GM21447 (cell line): ENCODE data around the gene TRIM44.
"Not testable (repeated sequence)": the region's sequence is repeated elsewhere in the genome, so short reads cannot be mapped to it uniquely, and the experiment has no call there.

Experiments used
- ATAC-seq: cut with Tn5 transposase; IDR thresholded peaks from one replicate; pipeline ENCODE4 v1.9.1; 2021; ENCODE audit not compliant: unreplicated experiment

The TRIM44 gene

DNA sequence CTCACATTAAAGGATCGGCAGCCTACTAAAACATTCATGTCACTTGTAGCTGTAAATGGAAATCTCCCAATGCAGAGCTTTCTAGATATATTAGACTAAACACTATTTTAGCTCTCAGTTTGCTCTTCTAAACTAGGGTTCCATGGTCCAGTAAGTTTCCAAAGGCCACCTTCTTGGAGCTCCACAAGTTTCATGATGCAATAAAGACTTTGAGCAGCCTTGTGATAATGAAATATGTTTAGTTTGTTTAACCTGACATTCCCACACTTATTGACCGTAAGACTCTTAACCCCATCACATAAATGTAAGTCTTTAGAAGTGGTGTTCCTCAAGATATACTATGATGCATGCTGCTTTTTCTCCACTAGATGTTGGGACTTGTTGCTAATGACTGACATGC is 87.7 kb downstream of the TRIM44 start:
- no peak for ATAC-seq

DNA sequence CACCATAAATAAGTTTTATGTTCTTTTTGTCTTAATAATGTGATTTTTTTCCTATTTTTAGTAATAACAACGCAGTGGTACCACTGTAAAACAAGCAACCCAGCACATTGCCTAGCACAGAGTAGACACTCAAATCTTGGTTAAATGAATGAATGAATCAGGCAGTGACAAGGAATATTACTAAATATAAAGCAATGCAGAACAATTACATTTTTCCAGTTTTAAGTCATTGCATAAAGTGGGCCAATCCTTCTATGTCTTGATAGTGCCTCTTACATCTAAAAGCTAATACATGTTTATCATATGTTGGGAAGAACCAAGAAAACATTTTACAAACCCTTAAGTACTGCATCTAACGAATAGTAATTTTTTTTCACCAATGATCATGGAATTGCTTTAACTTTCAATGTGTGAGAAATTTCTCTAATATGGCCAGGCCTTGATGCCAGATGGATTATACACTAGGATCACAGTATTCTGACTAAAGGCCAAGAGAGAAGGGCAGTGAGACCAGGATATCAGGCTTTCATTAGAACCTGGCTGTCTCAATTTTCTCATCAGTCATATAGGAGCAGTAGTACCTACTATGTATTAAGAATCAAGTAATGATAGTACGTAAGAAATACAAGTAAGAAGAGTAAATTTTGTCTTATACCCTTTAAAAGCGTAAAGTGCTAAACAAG is 88.5 kb downstream of the TRIM44 start:
- ATAC-seq, result no peak

DNA sequence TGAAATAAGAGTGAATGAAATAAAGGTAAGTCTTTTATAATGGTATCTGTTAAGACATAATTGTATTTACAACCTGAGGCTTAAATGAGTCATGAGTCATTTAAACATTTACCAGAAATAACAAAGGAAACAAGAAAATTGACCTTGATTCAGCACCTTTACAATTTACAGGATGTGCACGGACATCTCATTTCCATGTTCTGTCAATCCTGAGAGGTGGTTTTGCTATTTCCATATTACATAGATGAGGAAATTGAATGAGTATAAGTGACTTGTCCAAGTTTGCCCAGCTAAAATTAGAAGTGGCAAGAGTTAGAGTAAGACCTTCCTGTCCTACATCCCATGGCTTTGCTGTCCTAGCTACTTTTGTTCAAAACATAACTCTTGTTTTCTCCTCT is 89.1 kb downstream of the TRIM44 start:
- no peak for ATAC-seq

DNA sequence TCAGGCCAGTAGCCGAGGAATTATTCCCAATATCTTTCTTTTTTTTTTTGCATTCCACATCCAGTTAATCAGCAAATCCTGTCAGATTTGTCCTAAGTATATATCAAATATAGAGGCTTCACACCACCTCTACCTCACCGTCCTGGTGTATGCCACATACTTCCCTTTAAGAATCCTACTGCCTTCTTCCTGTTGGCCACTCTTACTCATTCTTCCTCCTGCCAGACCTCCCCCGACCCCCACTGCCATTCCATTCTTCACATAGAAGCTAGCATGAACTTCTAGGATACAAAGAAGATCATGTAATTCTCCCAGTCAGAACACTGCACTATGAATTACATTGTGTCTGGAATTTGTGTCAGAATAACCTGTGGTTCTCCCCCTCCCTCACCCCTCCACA is 89.5 kb downstream of the TRIM44 start:
- ATAC-seq, result no peak

DNA sequence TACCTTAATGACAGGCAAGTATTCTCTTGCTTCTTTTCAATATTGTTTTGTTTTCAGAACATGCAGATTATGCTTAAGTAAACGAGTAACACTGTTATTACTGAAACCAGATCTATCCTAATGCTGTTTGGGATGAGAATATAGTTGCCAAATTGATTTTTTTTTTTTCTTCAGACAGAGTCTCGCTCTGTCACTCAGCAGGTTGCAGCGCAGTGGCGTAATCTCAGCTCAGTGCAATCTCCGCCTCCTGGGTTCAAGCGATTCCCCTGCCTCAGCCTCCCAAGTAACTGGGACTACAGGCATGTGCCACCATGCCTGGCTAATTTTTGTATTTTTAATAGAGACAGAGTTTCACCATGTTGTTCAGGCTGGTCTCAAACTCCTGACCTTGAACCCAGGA is 91.0 kb downstream of the TRIM44 start:
- ATAC-seq, result not testable (repeated sequence)

DNA sequence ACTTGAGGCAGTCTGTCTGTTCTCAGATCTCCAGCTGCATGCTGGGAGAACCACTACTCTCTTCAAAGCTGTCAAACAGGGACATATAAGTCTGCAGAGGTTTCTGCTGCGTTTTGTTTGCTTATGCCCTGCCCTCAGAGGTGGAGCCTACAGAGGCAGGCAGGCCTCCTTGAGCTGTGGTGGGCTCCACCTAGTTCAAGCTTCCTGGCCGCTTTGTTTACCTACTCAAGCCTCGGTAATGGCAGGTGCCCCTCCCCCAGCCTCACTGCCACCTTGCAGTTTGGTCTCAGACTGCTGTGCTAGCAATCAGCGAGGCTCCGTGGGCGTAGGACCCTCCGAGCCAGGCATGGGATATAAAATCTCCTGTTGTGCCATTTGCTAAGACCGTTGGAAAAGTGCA is 97.4 kb downstream of the TRIM44 start:
- ATAC-seq, result not testable (repeated sequence)

DNA sequence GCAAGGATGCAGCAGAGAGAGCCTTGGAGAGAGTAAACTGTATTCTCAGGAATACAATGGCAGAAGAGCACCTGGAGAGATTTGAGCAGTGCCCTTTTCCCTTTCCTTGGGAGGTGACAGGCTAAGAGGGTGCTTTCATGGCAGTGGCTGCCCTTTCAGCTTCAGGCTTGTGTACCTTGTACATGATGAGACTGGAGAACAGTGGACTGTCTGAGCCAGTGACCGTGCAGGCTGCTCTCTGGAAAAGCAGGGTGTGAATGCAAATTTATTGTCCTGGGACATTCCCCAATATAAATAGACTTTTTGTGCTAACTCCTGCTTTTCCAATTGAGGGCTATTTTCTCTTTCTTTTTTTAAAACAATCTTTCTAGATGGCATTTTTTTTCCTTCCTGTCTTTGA is 99.3 kb downstream of the TRIM44 start:
- ATAC-seq, result no peak

DNA sequence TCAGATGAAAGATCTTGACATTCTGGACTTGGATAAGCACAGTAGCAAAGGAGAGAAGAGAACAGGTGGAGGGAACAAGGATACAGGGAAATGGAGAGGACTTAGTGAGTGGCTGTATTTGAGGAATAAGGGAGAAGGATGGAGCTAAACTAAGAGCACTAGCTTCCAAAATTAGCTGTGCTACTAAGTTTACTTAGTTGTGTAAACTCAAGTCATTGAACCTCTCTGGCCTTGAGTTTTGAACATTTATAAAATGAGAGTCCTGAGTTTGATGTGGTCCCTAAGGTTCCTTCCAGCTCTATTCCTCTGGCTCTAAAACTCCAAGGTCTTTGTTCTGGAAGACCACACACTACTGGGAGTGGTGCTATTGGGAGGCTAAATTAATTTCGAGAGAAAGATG is 100.7 kb downstream of the TRIM44 start:
- no peak for ATAC-seq

DNA sequence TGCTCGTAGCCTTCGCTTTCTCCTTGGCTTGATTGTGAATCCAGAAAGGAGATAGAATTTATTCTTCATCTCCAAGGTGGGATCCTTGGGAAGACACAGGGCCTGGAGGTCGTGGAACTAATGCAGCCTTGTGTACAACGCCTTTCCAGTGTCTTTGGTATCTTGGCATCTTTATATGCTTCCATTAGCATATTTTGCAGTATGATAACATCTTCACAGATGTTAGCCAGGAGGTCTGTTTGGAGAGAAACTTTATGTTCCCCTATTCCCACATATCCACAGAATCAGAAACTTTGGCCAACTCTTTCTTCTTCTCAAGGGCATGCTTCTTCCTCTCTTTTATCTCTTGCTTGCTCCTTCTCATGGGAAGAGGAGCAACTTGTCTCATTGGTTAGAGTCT is 101.2 kb downstream of the TRIM44 start:
- no peak for ATAC-seq

DNA sequence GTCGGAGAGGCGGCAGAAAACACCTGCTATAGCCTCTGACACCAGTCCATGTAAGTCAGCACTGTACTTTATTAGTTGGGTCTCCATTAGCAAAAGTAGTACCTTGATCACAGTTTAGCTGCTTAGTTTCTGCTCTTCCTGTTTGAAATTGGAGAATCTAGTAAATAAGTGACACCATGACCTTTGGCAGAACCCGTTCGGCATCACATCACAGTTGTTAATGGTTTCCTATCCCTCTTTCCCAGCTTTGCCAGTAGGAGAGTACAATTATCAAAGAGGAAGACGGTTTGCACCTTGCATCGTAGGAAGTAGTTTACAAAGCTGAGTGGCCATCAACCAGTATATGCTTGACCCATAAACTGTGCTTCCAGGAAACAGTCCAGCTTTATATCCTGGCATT is 101.8 kb downstream of the TRIM44 start:
- ATAC-seq, result no peak

DNA sequence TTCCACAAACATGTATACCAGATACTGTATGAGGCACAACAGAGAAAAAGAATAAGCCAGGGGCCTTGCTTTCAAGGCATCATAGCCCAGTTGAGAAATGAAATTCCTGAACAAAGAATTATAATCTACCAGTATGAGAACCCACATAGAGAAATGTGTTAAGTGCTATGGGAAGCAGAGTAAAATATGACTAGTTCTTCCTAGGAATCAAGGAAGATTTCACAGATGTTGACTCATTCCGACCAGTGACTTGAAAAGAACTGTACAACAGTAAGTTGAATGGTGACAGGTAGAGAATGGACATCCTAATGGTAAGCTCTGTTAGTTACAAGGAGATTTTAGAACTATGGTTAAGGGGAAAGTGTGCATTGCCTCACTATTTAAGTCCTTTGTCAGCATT is 102.6 kb downstream of the TRIM44 start:
- ATAC-seq, result no peak

DNA sequence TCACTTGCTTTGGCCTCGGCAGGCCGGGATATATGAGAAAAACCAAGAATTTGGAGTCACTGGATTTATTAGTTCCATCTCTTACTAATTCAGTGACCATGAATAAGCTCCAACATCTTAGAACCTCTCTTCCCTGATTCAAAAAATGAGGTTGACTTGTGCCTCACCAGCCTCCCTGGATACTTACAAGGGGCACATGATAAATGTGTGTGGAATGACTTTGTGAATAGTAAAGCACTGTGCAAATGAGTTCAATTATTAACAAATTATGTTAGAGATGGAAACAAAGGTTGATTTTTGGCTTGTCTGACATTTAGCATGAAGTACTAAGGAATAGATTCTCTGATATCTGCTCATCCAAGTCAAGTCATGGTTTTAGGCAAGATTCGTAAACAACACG is 104.1 kb downstream of the TRIM44 start:
- no peak for ATAC-seq

DNA sequence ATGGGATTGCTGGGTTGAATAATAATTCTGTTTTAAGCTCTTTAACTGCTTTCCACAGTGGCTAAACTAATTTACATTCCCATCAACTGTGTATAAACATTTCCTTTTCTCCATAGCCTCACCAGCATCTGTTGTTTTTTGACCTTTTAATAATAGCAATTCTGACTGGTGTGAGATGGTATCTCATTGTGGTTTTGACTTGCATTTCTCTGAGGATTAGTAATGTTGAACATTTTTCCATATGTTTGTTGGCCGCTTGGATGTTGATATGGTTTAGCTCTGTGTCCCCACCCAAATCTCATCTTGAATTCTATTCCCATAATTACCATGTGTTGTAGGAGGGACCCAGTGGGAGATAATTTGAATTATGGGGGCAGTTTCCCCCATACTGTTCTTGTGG is 107.8 kb downstream of the TRIM44 start:
- not testable (repeated sequence) for ATAC-seq

DNA sequence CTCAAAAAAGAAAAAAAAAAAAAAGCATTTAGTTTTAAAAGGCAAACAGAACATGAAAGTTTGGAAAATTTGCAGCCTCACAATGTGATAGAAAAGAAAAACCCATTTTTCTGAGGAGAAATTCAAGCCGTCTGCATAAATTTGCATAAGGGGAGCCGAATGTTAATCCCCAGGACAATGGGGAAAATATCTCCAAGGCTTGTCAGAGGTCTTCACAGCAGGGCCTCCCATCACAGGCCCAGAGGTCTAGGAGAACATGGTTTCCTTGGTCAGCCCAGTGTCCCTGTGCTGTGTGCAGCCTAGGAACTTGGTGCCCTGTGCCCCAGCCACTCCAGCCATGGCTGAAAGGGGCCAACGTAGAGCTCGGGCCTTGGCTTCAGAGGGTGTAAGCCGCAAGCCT is 109.1 kb downstream of the TRIM44 start:
- no peak for ATAC-seq

DNA sequence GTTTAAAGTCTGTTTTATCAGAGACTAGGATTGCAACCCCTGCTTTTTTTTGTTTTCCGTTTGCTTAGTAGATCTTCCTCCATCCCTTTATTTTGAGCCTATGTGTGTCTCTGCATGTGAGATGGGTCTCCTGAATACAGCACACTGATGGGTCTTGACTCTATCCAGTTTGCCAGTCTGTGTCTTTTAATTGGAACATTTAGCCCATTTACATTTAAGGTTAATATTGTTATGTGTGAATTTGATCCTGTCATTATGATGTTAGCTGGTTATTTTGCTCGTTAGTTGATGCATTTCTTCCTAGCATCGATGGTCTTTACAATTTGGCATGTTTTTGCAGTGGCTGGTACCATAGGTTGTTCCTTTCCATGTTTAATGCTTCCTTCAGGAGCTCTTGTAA is 114.7 kb downstream of the TRIM44 start:
- not testable (repeated sequence) for ATAC-seq

DNA sequence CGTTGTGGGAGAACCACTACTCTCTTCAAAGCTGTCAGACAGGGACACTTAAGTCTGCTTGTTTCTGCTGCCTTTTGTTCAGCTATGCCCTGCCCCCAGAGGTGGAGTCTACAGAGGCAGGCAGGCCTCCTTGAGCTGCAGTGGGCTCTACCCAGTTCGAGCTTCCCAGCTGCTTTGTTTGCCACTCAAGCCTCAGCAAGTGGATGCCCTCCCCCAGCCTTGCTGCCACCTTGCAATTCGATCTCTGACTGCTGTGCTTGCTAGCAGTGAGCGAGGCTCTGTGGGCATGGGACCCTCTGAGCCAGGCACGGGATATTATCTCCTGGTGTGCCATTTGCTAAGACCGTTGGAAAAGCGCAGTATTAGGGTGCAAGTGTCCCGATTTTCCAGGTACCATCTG is 116.4 kb downstream of the TRIM44 start:
- not testable (repeated sequence) for ATAC-seq

DNA sequence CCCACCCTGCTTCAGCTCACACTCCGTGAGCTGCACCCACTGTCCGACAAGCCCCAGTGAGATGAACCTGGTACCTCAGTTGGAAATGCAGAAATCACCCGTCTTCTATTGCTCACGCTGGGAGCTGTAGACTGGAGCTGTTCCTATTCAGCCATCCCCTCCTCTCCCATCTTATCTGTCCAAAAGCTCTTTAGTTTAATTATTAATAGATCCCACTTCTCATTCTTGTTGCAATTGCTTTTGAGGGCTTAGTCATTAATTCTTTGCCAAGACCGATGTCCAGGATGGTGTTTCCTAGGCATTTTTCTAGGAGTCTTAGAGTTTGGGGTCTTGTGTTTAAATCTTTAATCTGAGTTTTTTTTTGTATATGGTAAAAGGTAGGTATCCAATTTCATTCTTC is 116.8 kb downstream of the TRIM44 start:
- ATAC-seq, result no peak

DNA sequence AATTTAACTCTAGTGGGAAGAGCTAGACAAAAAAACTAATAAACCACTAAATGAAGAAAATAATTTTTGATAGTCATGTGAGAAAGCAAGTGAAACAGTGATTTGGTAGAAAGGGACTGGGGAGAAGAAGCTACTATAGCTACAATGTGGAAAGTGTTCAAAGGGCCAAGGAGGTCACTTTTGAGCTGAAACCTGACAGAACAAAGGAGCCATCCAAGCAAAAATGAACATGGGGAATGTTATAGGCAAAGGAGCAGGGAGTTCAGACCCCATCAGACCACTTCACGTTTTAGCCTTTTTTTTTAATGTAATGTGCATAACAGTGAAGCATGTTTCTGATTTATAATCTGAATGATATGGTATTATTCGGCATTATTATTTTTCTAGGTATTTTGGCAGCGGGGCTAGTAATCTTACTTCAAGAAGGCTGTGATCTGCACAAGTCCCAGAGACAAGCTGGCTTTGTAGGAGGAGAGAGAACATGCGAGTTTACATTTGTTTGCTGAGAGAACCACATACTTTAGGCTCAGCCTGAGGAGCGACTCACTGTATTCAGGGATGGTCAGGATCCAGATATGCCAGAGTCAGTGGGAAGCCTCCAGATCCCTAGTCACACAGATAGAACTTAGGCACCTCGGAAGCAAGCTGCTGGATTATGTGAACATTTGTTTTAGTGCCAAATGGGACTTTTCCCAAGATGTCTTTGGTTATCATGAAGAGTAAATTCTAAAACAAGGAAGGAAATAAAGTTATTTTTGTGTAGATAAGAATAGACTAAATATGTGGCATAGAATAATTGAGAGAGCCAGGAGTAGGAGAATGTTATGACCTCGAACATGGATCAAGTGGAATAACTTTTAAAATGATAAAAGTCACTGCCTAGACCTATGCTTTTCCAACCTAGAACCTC is 118.6 kb downstream of the TRIM44 start:
- no peak for ATAC-seq

DNA sequence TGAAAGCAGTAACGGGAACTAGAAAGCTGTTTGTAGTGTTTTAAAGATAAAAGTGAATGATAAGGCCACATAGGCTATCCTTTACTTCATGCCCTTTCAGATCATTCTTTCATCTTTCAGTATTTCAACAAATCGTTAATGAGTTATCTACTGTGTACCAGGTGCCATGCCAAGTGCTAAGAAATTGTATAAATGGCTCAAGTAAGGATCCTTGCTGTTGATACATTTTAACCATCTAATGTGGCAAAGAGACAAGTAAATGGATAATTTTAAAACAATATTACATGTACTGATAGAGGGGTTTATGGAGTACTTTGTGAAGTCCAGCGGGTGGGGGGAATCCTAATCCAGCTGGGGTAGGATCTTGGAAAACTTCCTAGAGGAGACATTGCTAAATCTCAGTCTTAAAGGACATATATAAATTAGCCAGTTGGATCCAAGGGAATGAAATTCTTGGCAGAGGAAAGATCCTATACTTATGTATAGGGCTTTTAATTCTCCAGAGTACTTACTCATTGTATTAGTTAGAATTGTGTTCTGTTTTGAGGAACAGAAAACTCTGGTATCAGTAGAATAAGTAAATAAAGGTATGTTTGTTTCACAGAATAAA is 119.4 kb downstream of the TRIM44 start:
- no peak for ATAC-seq

DNA sequence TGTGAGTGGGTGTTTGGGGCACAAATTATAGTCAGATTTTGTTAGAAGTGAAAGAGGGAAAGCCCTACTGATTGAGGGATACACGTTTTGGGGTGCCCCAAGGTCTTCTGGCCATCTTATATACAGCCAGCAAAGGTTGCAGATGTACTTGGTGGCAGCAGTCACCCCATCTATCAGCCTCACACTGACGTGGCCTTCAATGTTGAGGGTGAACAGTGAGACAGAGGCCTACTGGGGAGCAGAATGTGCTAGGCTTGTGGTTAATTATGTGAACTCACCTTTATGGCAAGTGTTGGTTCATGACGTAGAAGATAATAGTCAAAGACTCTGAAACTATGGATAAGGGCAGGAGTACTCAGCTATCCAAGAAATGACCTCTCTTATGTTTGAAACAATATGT is 121.2 kb downstream of the TRIM44 start:
- no peak for ATAC-seq

DNA sequence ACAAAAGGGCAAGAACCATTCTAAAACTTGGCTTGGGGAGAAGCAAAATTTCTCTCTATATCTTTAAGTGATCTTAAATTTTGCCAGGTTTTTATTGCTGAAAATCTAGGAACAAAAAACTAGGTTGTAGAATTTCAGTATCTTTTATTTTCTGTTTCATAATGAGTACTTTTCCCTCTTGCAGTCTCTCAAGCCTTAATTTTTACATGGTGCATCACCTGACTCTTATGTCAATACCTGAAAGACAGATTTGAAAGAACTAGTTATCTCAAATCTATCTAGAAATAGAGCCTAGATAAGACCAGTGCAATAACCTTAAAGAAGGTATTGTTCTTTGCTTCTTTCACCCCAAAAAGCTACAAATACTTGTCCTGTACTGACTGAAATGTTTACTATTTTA is 122.1 kb downstream of the TRIM44 start:
- ATAC-seq, result peak; percentile 41
